Panc1 (cell line): ENCODE results near the gene DTD1. TPM values are rescaled to one million over a fixed set of nuclear protein-coding genes. Genes with fewer than 3 reads are reported as not detected.

Experiments used
- ATAC-seq: fragments of 200-7000 bp; cut with Tn5 transposase; 2 replicates; pipeline ENCODE4 v1.9.1; 2020; ENCODE audit warnings: mild to moderate bottlenecking, moderate library complexity
- BruUV-seq: library from RNA; stranded (reverse); fragments of 400-500 nt; replicated peaks from 2 replicates; lab custom pipeline; 2021; lab: Mats Ljungman, UMichigan
- CTCF ChIA-PET: fragments of 300-600 bp; sonication (Branson Sonifier 250); formaldehyde crosslinking; loops from one replicate; lab custom pipeline; 2022; ENCODE audit warnings: antibody characterized with exemption; lab: Charles Lee
- POLR2A ChIA-PET: fragments of 300-600 bp; sonication (Branson Sonifier 250); formaldehyde crosslinking; loops from one replicate; lab custom pipeline; 2022; ENCODE audit warnings: antibody characterized with exemption; lab: Charles Lee
- DNase-seq: peaks from one replicate; pipeline ENCODE4 v3.0.0-alpha.2; 2010; ENCODE audit warnings: low read depth, low spot score
- H3K27ac ChIP-seq: 2 replicates; pipeline ENCODE4 v1.5.1; 2011; ENCODE audit warnings: mild to moderate bottlenecking, low read length, inconsistent platforms
- H3K27me3 ChIP-seq: fragments of 200-500 bp; sonication (Bioruptor generic); 2 replicates; pipeline ENCODE4 v1.6.0; 2014; ENCODE audit warnings: low read length, inconsistent platforms; ENCODE audit not compliant: control insufficient read depth, insufficient read depth
- H3K36me3 ChIP-seq: fragments of 200-500 bp; sonication (Bioruptor generic); 2 replicates; pipeline ENCODE4 v1.5.1; 2014; ENCODE audit warnings: inconsistent platforms, mild to moderate bottlenecking, low read length, moderate library complexity; ENCODE audit not compliant: control insufficient read depth, insufficient read depth
- H3K4me1 ChIP-seq: 2 replicates; pipeline ENCODE4 v1.5.1; 2011; ENCODE audit warnings: inconsistent platforms, mild to moderate bottlenecking, low read length, moderate library complexity; ENCODE audit not compliant: control insufficient read depth, insufficient read depth
- H3K4me3 ChIP-seq, 2 experiments: 2 replicates each; pipeline ENCODE4 v1.5.1; 2011 to 2012; ENCODE audit warnings: low read depth in 2 of 2, low read length in 2 of 2, mild to moderate bottlenecking in 2 of 2, inconsistent platforms in 1 of 2, moderate library complexity in 1 of 2
- H3K9me3 ChIP-seq: fragments of 200-500 bp; sonication (Bioruptor generic); 2 replicates; pipeline ENCODE4 v1.5.1; 2014; ENCODE audit warnings: low read depth, mild to moderate bottlenecking, inconsistent platforms, low read length, moderate library complexity; ENCODE audit not compliant: control insufficient read depth, insufficient read depth
- CTCF ChIP-seq: fragments of 450-650 bp; IDR thresholded peaks from 2 replicates; pipeline ENCODE4 v1.5.1; 2017; ENCODE audit warnings: mild to moderate bottlenecking
- POLR2AphosphoS5 ChIP-seq: IDR thresholded peaks from 2 replicates; pipeline ENCODE4 v1.6.1; 2012; ENCODE audit warnings: mild to moderate bottlenecking, low read depth, low read length, moderate library complexity
- REST ChIP-seq, 2 experiments: IDR thresholded peaks; 2 replicates each; pipeline ENCODE4 v1.6.1; 2011 to 2012; ENCODE audit warnings: low read depth in 2 of 2, control low read depth in 1 of 2, low read length in 1 of 2, mild to moderate bottlenecking in 1 of 2, moderate library complexity in 1 of 2; ENCODE audit not compliant: insufficient read depth in 1 of 2
- SIN3A ChIP-seq: IDR thresholded peaks from 2 replicates; pipeline ENCODE4 v1.6.1; 2012; ENCODE audit warnings: low read depth, mild to moderate bottlenecking, low read length, moderate library complexity, borderline replicate concordance; ENCODE audit not compliant: insufficient read depth
- TCF7L2 ChIP-seq: IDR thresholded peaks from 2 replicates; pipeline ENCODE4 v1.6.1; 2011; ENCODE audit warnings: mild to moderate bottlenecking, low read depth, low read length, inconsistent platforms
- in situ Hi-C: cut with HindIII; loops from 2 replicates; pipeline ENCODE4 v1.10.0; 2016; ENCODE audit warnings: low sequenced_read_pairs, low pct_unique_long_range_greater_than_20kb
- intact Hi-C: fragments of 100-400 bp; cut with micrococcal nuclease; formaldehyde crosslinking; loops from one replicate; pipeline ENCODE4 v1.10.0; 2022; ENCODE audit not compliant: unreplicated experiment
- total RNA-seq: library from RNA; stranded (reverse); gene quantifications from one replicate; pipeline ENCODE4 v1.2.1, GENCODE V29; 2021; ENCODE audit not compliant: unreplicated experiment

Gene DTD1
- total RNA-seq, 1 experiment from 2014 or later = 23.6 TPM

DNA sequence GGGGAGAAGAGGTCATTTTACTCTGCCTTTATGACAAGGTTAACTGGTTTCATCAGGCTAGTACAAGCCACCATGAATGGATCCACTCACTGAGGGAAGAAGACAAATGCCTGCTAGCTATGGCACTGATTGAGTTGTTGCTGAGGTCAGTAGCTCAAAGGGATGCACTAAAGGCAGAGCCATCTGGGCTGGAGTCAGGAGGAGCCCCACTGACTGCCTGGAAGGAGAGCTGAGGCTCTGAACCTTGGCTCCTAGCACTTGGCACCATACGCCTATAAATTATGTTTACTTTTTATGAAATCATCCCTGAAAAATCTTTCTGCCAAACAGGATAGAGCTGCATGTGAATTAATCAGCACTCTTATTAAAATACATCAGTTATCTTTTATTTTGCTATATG is 104.6 kb downstream of the DTD1 start:
- intact Hi-C loops = no loop called here
- no peak overlapping the region for H3K4me3 ChIP-seq
- H3K9me3 ChIP-seq = no peaks in the 10 kb centered on the region
- TF ChIP-seq TCF7L2 = no peak
- H3K4me1 ChIP-seq = peaks cover 3% of the 10 kb centered on the region; the same call in 1 of the 2 replicates
- ATAC-seq = no peak
- ChIA-PET CTCF (interaction anchor here (0.7 kb wide), 1 partner anchor 581 kb away, joined by 6 read pairs; no protein-coding TSS in a partner anchor), POLR2A (no interaction called here)
- no peak overlapping the region for H3K27ac ChIP-seq
- DNase-seq = no peak
- in situ Hi-C loops = no loop called here
- H3K36me3 ChIP-seq = no peaks in the 10 kb centered on the region
- BruUV-seq = no TSS peak
- no peaks in the 10 kb centered on the region for H3K27me3 ChIP-seq

GRCh38 chr20:18694071-18694470 is 106.2 kb downstream of the DTD1 start:
- ChIA-PET CTCF (no interaction called here), POLR2A (no interaction called here)
- Histone ChIP-seq H3K9me3 (no peaks in the 10 kb centered on the region), H3K36me3 (no peaks in the 10 kb centered on the region), H3K4me3 (no peak overlapping the region), H3K27me3 (no peaks in the 10 kb centered on the region), H3K4me1 (peaks cover 3% of the 10 kb centered on the region; the same call in 1 of the 2 replicates), H3K27ac (no peak overlapping the region)
- no TSS peak for BruUV-seq
- intact Hi-C loops = no loop called here
- no peak for ATAC-seq
- DNase-seq = no peak
- TF ChIP-seq CTCF = no peak
- no peak for TF ChIP-seq POLR2AphosphoS5
- TF ChIP-seq REST (IDR thresholded peaks at IDR 0.05; ENCODE audit: insufficient read depth in 1 of 2, low read depth in 2 of 2, low read length in 1 of 2) = no peak
- TF ChIP-seq TCF7L2 = no peak
- no peak for TF ChIP-seq SIN3A
- in situ Hi-C loops = no loop called here

GRCh38 chr20:18695175-18695574 is 107.3 kb downstream of the DTD1 start:
- POLR2A ChIA-PET = no interaction called here
- no peak for DNase-seq

More at GRCh38 chr20:18695175-18695574, 107.3 kb downstream of the DTD1 start:
- TF ChIP-seq TCF7L2 = no peak
- TF ChIP-seq CTCF = no peak
- Histone ChIP-seq H3K9me3 (no peaks in the 10 kb centered on the region), H3K36me3 (no peaks in the 10 kb centered on the region), H3K27ac (no peak overlapping the region), H3K4me3 (no peak overlapping the region), H3K4me1 (peaks cover 3% of the 10 kb centered on the region; the same call in 1 of the 2 replicates), H3K27me3 (no peaks in the 10 kb centered on the region)
- intact Hi-C loops (no loop called here), in situ Hi-C loops (no loop called here)
- CTCF ChIA-PET = no interaction called here
- ATAC-seq = no peak
- no TSS peak for BruUV-seq
